ENCODE results near the gene MVD. TPM values are rescaled to one million over a fixed set of nuclear protein-coding genes. Genes with fewer than 3 reads are reported as not detected.

Gene MVD
- total RNA-seq, 1 experiment from 2014 or later = 119 TPM

- CTCF ChIA-PET = no interaction called here
- no TSS peak for BruUV-seq (replicated peaks)
- intact Hi-C loops (cut with micrococcal nuclease) = no loop called here
- Histone ChIP-seq H3K4me3 (replicated peaks in 1 of 2; ENCODE audit: low read depth in 1 of 2, low read length in 2 of 2) (no peak overlapping the region), H3K9me2 (ENCODE audit: insufficient read depth) (no peaks in the 10 kb centered on the region), H3K9ac (ENCODE audit: low read length) (no peak overlapping the region), H3K4me1 (ENCODE audit: control insufficient read depth in 1 of 2, insufficient read depth in 2 of 2, low read length in 2 of 2) (peaks cover 13 to 15% of the 10 kb centered on the region in 2 experiments), H3K27me3 (ENCODE audit: insufficient read depth, low read length) (no peaks in the 10 kb centered on the region), H2AFZ (ENCODE audit: low read depth, low read length, poor library complexity, severe bottlenecking) (no peak overlapping the region), H4K20me1 (ENCODE audit: insufficient read depth) (no peaks in the 10 kb centered on the region), H3K36me3 (ENCODE audit: control insufficient read depth in 1 of 2, insufficient read depth in 2 of 2, low read length in 2 of 2) (peaks cover 4 to 6% of the 10 kb centered on the region in 2 experiments; a peak in 2 of 4 replicates), H3K27ac (ENCODE audit: low read depth, low read length) (no peak overlapping the region), H3K79me2 (ENCODE audit: insufficient read depth, low read length) (peaks cover 13% of the 10 kb centered on the region), H3K4me2 (ENCODE audit: low read length) (no peak overlapping the region), H3K9me3 (ENCODE audit: control insufficient read depth in 1 of 2, insufficient read depth in 1 of 2, low read depth in 1 of 2, low read length in 2 of 2) (no peaks in the 10 kb centered on the region)
- no peak for ATAC-seq
- RAD21 ChIA-PET (ENCODE audit: low non-redundant PET in 1 of 2, low total read pairs in 2 of 2, uncharacterized antibody in 2 of 2, unreplicated experiment in 2 of 2) = no interaction called here
- POLR2A ChIA-PET = no interaction called here
- TF ChIP-seq MAX (IDR thresholded peaks at IDR 0.05) = no peak
- no peak for TF ChIP-seq SRF (IDR thresholded peaks at IDR 0.05; ENCODE audit: low read depth)
- no peak for TF ChIP-seq YY1 (IDR thresholded peaks at IDR 0.05; ENCODE audit: extremely low read depth, insufficient replicate concordance, low read depth, low read length)
- TF ChIP-seq EZH2phosphoT487 (IDR thresholded peaks at IDR 0.05; ENCODE audit: borderline replicate concordance) = no peak
- DNase-seq (ENCODE audit: low read depth, low spot score) = no peak
Observed at GRCh38 chr16:88655733-88656281, 7.1 kb downstream of the MVD start.

- Histone ChIP-seq H3K4me2 (ENCODE audit: low read length) (no peak overlapping the region), H4K20me1 (ENCODE audit: insufficient read depth) (no peaks in the 10 kb centered on the region), H3K27me3 (ENCODE audit: insufficient read depth, low read length) (no peaks in the 10 kb centered on the region), H2AFZ (ENCODE audit: low read depth, low read length, poor library complexity, severe bottlenecking) (no peak overlapping the region), H3K9me3 (ENCODE audit: control insufficient read depth in 1 of 2, insufficient read depth in 1 of 2, low read depth in 1 of 2, low read length in 2 of 2) (no peaks in the 10 kb centered on the region), H3K79me2 (ENCODE audit: insufficient read depth, low read length) (peaks cover 16% of the 10 kb centered on the region), H3K4me3 (replicated peaks in 1 of 2; ENCODE audit: low read depth in 1 of 2, low read length in 2 of 2) (no peak overlapping the region), H3K36me3 (ENCODE audit: control insufficient read depth in 1 of 2, insufficient read depth in 2 of 2, low read length in 2 of 2) (peaks cover 4 to 6% of the 10 kb centered on the region in 2 experiments; a peak in 2 of 4 replicates), H3K9ac (ENCODE audit: low read length) (no peak overlapping the region), H3K4me1 (ENCODE audit: control insufficient read depth in 1 of 2, insufficient read depth in 2 of 2, low read length in 2 of 2) (peaks cover 13 to 16% of the 10 kb centered on the region in 2 experiments), H3K27ac (ENCODE audit: low read depth, low read length) (no peak overlapping the region), H3K9me2 (ENCODE audit: insufficient read depth) (no peaks in the 10 kb centered on the region)
- intact Hi-C loops (cut with micrococcal nuclease) = no loop called here
- TF ChIP-seq EZH2phosphoT487 (IDR thresholded peaks at IDR 0.05; ENCODE audit: borderline replicate concordance) (no peak), EGR1 (IDR thresholded peaks at IDR 0.05; ENCODE audit: low read depth) (no peak)
- ChIA-PET POLR2A (no interaction called here), CTCF (no interaction called here), RAD21 (ENCODE audit: low non-redundant PET in 1 of 2, low total read pairs in 2 of 2, uncharacterized antibody in 2 of 2, unreplicated experiment in 2 of 2) (no interaction called here)
- no TSS peak for BruUV-seq (replicated peaks)
- ATAC-seq = no peak
- DNase-seq (ENCODE audit: low read depth, low spot score) = no peak
Observed at GRCh38 chr16:88655053-88655732, 7.7 kb downstream of the MVD start.
